Measurements from ENCODE around the gene KRT25.

Gene KRT25

DNA sequence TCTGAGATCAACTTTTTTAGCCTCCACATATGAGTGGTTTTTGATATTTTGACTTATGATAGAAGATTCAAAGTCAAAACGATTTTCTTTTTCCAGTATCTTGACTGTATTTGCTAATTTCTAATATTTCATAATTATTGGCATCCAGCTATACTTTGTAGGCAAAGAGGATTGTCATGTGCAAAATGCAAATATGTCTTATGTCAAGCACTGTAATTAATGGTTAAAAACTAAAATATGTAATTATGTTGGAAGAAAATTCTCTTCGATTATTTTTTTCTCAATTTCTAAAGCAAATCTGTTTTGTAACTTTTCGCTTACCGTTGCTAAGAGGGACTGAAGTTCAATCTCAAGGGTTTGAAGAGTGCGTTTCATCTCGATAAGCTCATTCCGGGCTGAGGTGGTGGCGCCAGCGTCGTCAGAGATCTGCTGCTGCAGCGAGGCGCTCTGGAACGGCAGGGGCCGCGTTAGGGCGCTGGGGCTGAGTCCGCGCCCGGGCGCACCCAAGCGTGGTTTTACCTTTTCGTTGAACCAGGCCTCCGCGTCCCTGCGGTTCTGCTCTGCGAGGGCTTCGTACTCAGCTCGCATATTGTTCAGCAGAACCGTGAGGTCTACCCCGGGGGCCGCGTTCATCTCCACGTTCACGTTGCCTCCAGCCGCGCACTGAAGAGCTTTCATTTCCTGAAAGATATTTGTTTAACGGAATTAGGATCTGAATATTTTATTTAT, 24.2 kb upstream of the KRT25 start:
- no peak overlapping the region for H2AFZ ChIP-seq (ENCODE audit: low read depth, low read length)
- no peaks in the 10 kb centered on the region for H3K79me2 ChIP-seq (ENCODE audit: low read length)
- no peaks in the 10 kb centered on the region for H3K36me3 ChIP-seq (replicated peaks; ENCODE audit: low read depth, low read length)
- H3K9ac ChIP-seq (ENCODE audit: low read length) = no peak overlapping the region
- no peak overlapping the region for H3K27ac ChIP-seq (ENCODE audit: low read length)
- no peaks in the 10 kb centered on the region for H3K27me3 ChIP-seq (ENCODE audit: low read depth, low read length)
- no peaks in the 10 kb centered on the region for H3K9me3 ChIP-seq (ENCODE audit: insufficient read depth, low read length)
- no peaks in the 10 kb centered on the region for H4K20me1 ChIP-seq (ENCODE audit: insufficient read depth, low read length)
- H3K4me1 ChIP-seq (ENCODE audit: low read length) = no peaks in the 10 kb centered on the region
- TF ChIP-seq, protein P1, sequence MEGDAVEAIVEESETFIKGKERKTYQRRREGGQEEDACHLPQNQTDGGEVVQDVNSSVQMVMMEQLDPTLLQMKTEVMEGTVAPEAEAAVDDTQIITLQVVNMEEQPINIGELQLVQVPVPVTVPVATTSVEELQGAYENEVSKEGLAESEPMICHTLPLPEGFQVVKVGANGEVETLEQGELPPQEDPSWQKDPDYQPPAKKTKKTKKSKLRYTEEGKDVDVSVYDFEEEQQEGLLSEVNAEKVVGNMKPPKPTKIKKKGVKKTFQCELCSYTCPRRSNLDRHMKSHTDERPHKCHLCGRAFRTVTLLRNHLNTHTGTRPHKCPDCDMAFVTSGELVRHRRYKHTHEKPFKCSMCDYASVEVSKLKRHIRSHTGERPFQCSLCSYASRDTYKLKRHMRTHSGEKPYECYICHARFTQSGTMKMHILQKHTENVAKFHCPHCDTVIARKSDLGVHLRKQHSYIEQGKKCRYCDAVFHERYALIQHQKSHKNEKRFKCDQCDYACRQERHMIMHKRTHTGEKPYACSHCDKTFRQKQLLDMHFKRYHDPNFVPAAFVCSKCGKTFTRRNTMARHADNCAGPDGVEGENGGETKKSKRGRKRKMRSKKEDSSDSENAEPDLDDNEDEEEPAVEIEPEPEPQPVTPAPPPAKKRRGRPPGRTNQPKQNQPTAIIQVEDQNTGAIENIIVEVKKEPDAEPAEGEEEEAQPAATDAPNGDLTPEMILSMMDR (IDR thresholded peaks at IDR 0.05; ENCODE audit: low read depth, low read length) = no peak
- no peak for TF ChIP-seq EZH2phosphoT487 (IDR thresholded peaks at IDR 0.05; ENCODE audit: low read depth)
- H3K4me2 ChIP-seq (ENCODE audit: low read length) = no peak overlapping the region
- H3K4me3 ChIP-seq (ENCODE audit: low read length) = no peak overlapping the region

DNA sequence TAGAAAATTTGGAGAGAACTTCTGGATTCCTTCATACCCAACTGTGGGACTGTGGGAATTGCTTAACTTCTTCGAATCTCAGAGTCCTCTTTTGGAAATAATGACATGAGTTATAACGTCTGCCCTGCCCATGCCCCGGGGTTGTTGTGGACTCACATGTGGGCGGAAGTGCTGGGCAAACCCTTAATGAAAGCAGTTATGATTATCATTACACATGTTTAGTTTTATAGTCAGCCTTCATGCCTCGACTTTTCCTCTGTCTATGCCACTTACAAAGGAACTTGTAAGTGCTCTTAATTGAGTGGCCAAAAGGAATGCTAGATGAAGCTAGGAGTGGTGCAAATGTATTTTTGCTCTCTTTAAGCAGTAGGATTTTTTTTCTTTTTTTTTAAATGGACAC, 23.3 kb upstream of the KRT25 start:
- TF ChIP-seq EZH2phosphoT487 (IDR thresholded peaks at IDR 0.05; ENCODE audit: low read depth) = no peak
- TF ChIP-seq, protein P1 (IDR thresholded peaks at IDR 0.05; ENCODE audit: low read depth, low read length) = no peak
- Histone ChIP-seq H3K27ac (ENCODE audit: low read length) (no peak overlapping the region), H2AFZ (ENCODE audit: low read depth, low read length) (no peak overlapping the region), H3K4me3 (ENCODE audit: low read length) (no peak overlapping the region), H3K36me3 (replicated peaks; ENCODE audit: low read depth, low read length) (no peaks in the 10 kb centered on the region), H3K4me2 (ENCODE audit: low read length) (no peak overlapping the region), H3K4me1 (ENCODE audit: low read length) (no peaks in the 10 kb centered on the region), H4K20me1 (ENCODE audit: insufficient read depth, low read length) (no peaks in the 10 kb centered on the region), H3K27me3 (ENCODE audit: low read depth, low read length) (no peaks in the 10 kb centered on the region), H3K9ac (ENCODE audit: low read length) (no peak overlapping the region), H3K9me3 (ENCODE audit: insufficient read depth, low read length) (no peaks in the 10 kb centered on the region), H3K79me2 (ENCODE audit: low read length) (no peaks in the 10 kb centered on the region)

DNA sequence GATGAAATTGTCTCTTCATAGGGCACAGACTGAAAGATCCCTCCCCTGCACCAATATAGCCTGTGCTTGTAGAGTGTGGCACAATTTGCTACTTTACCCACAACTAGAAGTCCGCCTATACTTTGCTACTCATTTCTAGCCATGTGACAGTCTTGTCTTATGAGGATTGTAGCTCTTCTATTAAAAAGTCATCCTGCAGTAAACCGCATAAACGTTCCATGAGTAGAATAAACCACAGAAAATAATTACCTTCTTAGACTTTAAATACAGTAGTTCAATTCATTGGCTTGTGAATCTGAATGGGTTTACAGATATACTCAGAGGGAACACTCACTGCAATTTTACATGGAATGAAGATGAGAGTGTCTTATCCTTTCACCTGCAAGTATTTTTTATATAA, 22.8 kb upstream of the KRT25 start:
- no peak overlapping the region for H3K4me2 ChIP-seq (ENCODE audit: low read length)

DNA sequence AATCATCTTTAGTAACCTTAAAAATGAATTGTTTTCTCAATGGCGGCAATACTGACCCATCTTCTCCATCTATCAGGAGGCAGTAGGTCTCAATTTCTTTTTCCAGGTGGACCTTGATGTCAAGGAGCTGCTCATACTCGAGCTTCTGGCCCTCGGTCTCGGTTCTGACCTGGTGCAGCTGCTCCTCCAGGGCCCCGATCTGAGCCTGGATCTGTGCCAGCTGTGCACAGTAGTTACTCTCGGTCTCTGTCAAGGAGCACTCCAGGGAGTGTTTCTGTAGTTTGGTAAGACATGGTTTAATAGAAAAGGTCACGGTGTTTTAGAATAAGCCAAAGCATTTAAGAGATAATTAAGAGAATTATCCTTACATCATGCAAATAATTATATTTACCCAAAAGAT, 22.3 kb upstream of the KRT25 start:
- Histone ChIP-seq H3K4me3 (ENCODE audit: low read length) (no peak overlapping the region), H2AFZ (ENCODE audit: low read depth, low read length) (no peak overlapping the region), H3K36me3 (replicated peaks; ENCODE audit: low read depth, low read length) (no peaks in the 10 kb centered on the region), H3K4me2 (ENCODE audit: low read length) (no peak overlapping the region), H3K9me3 (ENCODE audit: insufficient read depth, low read length) (no peaks in the 10 kb centered on the region), H4K20me1 (ENCODE audit: insufficient read depth, low read length) (no peaks in the 10 kb centered on the region), H3K27me3 (ENCODE audit: low read depth, low read length) (no peaks in the 10 kb centered on the region), H3K79me2 (ENCODE audit: low read length) (no peaks in the 10 kb centered on the region), H3K9ac (ENCODE audit: low read length) (no peak overlapping the region), H3K27ac (ENCODE audit: low read length) (no peak overlapping the region), H3K4me1 (ENCODE audit: low read length) (no peaks in the 10 kb centered on the region)
- TF ChIP-seq EZH2phosphoT487 (IDR thresholded peaks at IDR 0.05; ENCODE audit: low read depth) = no peak
- TF ChIP-seq, protein P1 (IDR thresholded peaks at IDR 0.05; ENCODE audit: low read depth, low read length) = no peak

More for the DNA sequence above, 22.8 kb upstream of the KRT25 start:
- Histone ChIP-seq H4K20me1 (ENCODE audit: insufficient read depth, low read length) (no peaks in the 10 kb centered on the region), H3K27ac (ENCODE audit: low read length) (no peak overlapping the region), H3K9me3 (ENCODE audit: insufficient read depth, low read length) (no peaks in the 10 kb centered on the region), H3K27me3 (ENCODE audit: low read depth, low read length) (no peaks in the 10 kb centered on the region), H3K36me3 (replicated peaks; ENCODE audit: low read depth, low read length) (no peaks in the 10 kb centered on the region), H2AFZ (ENCODE audit: low read depth, low read length) (no peak overlapping the region), H3K4me1 (ENCODE audit: low read length) (no peaks in the 10 kb centered on the region), H3K4me3 (ENCODE audit: low read length) (no peak overlapping the region), H3K79me2 (ENCODE audit: low read length) (no peaks in the 10 kb centered on the region), H3K9ac (ENCODE audit: low read length) (no peak overlapping the region)
- TF ChIP-seq, protein P1 (IDR thresholded peaks at IDR 0.05; ENCODE audit: low read depth, low read length) = no peak
- TF ChIP-seq EZH2phosphoT487 (IDR thresholded peaks at IDR 0.05; ENCODE audit: low read depth) = no peak

Data from OCI-LY3 (cell line).